GM12874 (cell line): Measurements from ENCODE around the gene KIAA0319L.

ENCODE experiments used
- CTCF ChIP-seq: IDR thresholded peaks from 2 replicates; pipeline ENCODE4 v1.5.1; 2011; ENCODE audit warnings: low read depth, mild to moderate bottlenecking, control low read depth, low read length, moderate library complexity; ENCODE audit not compliant: insufficient read depth

The KIAA0319L gene

GRCh38 chr1:35431173-35431599 is 126.0 kb downstream of the KIAA0319L start:
- no peak for TF ChIP-seq CTCF

- no peak for TF ChIP-seq CTCF
These were observed 126.4 kb downstream of the KIAA0319L start for GRCh38 chr1:35430762-35431161.

- no peak for TF ChIP-seq CTCF
These were observed 128.8 kb downstream of the KIAA0319L start for GRCh38 chr1:35428360-35428759.

- no peak for TF ChIP-seq CTCF
These were observed 131.1 kb downstream of the KIAA0319L start for GRCh38 chr1:35426097-35426586.

- no peak for TF ChIP-seq CTCF
These were observed 148.3 kb downstream of the KIAA0319L start for GRCh38 chr1:35408925-35409324.

- no peak for TF ChIP-seq CTCF
These were observed 149.5 kb downstream of the KIAA0319L start for GRCh38 chr1:35407743-35408142.

- TF ChIP-seq CTCF: no peak
These were observed 151.1 kb downstream of the KIAA0319L start for GRCh38 chr1:35406103-35406502.
